Hippocampal formation (tissue), 2 donors: ENCODE data around the gene ZMIZ2.
"Not testable (repeated sequence)": the region's sequence is repeated elsewhere in the genome, so short reads cannot be mapped to it uniquely, and the experiment has no call there.

Experiments
- DNase-seq, 2 donors: peaks; one replicate each; lab custom pipeline; 2025; lab: John Stamatoyannopoulos, UW

The ZMIZ2 gene

DNA sequence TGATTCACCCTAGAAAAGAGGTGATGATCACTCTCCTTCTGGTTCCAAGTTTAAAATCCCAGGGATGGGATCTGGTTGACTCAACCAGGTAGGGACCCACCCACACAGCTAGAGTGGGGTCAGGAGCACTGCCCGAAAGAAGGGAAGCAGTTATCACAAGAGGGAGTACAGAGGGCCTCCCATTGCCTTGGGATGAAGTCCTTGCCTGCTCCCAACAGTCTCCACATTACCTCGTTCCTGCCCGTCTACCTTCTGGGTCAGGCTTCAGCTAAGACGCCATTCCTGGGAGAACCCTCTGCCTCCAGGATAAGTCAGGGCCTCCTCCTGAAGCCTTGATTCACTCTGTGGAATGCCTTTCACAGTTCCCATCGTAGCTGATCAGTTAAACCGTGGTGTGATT, 23.8 kb downstream of the ZMIZ2 start:
- DNase-seq = no peak

- DNase-seq = no peak
Observed at GRCh38 chr7:44772867-44773266, 24.2 kb downstream of the ZMIZ2 start.

DNA sequence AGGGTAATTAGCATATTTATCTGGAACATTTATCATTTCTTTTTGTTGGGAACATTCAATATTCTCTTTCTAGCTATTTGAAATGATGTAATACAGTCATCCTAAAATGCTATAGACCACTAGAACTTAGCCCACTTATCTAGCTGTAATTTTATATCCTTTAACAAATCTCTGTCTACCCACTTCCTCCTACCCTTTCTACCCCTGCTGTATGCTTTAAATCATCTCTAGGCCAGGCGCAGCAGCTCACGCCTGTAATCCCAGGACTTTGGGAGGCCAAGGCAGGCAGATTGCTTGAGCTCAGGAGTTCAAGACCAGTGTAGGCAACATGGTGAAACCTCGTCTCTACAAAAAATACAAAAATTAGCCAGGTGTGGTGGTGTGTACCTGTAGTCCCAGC, 25.8 kb downstream of the ZMIZ2 start:
- DNase-seq = not testable (repeated sequence)

- no peak for DNase-seq
Observed at GRCh38 chr7:44775383-44776107, 26.9 kb downstream of the ZMIZ2 start.

DNA sequence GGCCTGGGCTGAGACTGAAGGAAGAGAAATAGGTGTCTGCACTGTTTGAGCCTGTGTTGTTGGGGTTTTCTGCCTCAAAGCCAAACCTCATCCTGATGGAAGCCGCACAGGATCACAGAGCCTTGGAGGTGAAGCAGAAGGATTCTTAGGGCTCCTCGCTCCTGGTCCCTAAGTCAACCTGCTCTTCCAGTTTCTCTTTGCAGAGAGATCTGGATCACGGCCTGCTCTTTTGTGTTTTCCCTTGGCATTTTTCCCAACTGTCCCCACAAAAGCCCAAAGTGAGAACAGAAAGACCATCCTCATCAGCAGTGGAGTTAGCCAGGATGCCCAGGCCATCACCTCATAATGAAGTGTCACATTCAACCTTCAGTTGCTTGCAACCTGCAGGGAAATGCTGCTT, 27.6 kb downstream of the ZMIZ2 start:
- no peak for DNase-seq

- DNase-seq = no peak
Observed at GRCh38 chr7:44782460-44782859, 33.8 kb downstream of the ZMIZ2 start.

- no peak for DNase-seq
Observed at GRCh38 chr7:44783407-44783806, 34.8 kb downstream of the ZMIZ2 start.

GRCh38 chr7:44784364-44784763, 35.7 kb downstream of the ZMIZ2 start:
- DNase-seq = no peak

DNA sequence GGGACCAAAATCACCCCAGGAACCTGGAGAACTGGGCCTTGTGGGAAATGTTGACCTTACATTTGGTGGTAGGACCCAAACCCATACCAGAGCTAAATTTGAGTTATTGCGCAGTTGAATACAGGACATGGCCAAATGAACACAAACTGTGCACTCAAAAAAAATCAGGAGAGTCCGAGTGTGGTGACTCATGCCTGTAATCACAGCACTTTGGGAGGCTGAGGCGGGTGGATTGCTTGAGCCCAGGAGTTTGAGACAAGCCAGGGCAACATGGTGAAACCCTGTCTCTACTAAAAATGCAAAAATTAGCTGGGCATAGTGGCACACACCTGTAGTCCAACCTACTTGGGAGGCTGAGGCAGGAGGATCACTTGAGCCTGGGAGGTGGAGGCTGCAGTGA, 36.6 kb downstream of the ZMIZ2 start:
- DNase-seq = not testable (repeated sequence)

DNA sequence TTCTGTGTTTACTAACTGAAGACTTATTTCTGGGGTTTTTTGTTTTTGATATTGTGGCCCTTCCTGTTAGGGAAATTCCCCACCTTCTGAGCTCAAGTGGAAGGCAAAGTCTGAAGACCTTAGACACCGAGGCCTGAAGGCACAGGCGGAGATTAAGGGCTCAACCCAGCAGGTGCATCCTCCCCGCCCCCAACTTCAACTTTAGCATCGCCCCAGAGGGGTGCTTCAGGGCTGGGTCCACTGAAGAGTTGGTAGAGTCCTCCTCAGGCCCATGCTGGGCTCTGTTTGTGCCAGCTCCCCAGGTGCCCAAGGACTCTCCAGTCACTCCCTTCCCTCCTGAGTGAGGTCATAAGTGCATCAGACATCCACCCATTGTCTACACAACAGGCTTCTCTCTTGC, 38.4 kb downstream of the ZMIZ2 start:
- no peak for DNase-seq

GRCh38 chr7:44787762-44788161, 39.1 kb downstream of the ZMIZ2 start:
- no peak for DNase-seq

DNA sequence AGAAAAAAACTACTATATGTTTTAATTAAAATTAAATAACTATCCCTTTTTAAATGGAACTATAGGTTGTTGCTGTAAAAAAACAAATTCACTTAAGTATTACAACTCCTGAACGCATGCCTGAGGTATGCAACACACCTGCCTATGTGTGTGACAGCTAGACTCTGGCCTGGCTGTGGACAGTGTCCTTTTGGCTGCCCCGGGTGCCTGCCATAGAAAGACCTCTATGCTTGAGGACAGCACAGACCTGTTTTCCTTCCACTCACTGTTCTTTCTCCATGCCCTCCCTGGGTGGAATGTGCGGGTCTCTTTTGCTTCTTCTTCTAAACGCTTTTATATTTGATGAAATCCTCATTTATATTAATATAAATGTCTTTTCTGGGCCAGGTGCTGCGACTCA, 41.3 kb downstream of the ZMIZ2 start:
- DNase-seq = no peak

- no peak for DNase-seq
Observed at GRCh38 chr7:44791278-44792219, 42.9 kb downstream of the ZMIZ2 start.

DNA sequence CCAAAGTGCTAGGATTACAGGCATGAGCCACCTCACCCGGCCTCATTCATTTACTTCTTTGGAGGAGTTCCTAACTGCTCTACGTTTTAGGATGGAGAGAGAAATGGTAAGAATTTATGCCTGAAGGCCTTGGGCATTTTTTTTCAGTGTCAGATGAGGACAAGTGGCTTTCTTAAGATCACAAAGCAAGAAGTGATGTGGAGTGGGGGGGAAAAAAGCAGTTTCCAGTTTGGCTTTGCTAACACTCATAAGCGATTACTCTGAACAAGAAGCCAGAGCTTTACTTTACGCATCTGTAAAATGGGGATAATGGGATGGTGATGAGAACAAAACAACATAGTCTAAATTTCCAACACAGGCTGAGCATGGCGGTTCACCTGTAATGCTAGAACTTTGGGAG, 45.3 kb downstream of the ZMIZ2 start:
- no peak for DNase-seq

- DNase-seq = no peak
Observed at GRCh38 chr7:44794331-44794730, 45.7 kb downstream of the ZMIZ2 start.

- DNase-seq = no peak
Observed at GRCh38 chr7:44796034-44796503, 47.4 kb downstream of the ZMIZ2 start.

GRCh38 chr7:44796504-44797328, 48.1 kb downstream of the ZMIZ2 start, which contains the start of gene PPIA:
PPIA (plus strand) TSS chr7:44796681; CDS start chr7:44796725, 44 bp downstream.
- DNase-seq = peak; percentile 91 to 96

DNA sequence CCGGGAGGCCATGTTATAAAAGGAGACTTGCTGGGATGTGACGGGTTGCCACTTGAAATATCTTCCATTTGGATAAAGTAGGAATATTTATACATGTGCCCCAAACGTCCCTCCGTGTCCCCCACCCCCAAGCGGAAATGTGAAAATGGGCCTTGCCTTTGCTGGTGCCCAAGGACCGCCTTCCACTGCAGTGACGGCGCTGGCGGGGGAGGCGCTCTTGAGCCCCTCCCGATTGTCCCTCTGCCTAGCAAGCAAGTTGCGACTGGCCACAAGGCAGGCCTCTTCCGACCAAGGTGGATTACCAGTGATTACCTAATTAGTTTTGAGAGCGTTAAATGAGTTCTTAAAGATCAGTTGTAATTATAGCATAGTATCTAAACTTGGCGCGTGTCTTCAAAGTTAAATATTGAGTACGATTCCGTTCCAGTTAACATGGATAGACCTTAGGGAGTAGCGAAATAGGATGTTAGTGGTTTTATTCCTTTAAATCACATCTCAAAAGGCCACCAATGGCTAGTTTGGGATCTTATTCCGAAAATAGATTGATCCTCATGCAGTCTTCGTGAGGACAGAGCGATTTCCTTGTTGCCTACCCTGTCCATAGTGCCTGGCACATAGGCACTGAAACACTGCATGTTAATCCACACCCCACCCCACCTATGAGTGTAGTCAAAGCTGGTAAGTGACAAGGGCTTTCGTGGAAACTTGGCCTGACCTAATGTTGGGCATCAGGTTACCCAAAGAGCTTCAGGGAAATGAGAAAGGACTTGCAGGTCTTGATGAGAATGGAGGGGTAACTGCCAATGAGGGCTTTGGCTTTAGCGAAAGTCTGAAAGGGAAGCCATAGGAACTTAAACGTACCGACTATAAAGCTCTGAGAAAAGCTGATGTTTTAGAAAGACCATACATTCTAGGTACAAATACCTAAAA, 48.9 kb downstream of the ZMIZ2 start:
- DNase-seq = peak; percentile 83 to 85

DNA sequence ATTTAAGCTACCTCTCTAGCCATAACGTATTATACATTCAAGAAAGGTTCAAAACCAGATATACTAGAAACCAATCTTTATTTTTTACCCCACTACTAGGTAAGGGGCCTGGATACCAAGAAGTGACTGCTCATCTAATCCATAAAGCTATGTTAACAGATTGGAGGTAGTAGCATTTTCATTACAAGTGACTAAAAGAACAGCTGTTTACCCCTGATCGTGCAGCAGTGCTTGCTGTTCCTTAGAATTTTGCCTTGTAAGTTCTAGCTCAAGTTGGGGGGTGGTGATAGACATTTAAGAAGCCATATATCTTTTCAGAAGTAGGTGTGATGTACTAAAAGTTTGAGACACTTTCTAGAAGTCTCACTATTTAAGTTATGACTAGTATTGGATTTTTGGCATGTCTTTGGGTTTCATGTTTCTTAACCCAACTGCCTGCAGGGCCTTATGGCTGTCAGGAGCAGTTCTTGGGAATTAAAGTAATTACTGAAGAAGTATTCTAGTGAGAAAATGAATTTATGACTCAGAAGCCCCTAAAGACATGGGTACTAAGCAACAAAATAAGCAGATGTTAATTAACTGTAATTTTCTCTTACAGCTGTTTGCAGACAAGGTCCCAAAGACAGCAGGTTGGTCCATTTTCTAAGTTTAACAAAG, 50.1 kb downstream of the ZMIZ2 start:
- DNase-seq = no peak

DNA sequence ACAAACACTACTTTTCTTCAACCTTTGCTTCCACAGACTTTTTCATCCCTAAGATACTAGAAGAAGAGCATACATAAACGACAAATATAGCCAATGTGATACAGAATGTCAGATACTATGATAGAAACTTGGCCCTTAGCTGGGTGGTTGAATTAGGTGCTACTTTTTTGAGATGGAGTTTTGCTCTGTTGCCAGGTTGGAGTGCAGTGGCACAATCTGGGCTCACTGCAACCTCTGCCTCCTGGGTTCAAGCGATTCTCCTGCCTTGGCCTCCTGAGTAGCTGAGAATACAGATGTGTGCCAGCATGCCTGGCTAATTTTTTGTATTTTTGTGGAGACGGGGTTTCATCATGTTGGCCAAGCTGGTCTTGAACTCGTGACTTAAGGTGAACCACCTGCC, 51.3 kb downstream of the ZMIZ2 start:
- DNase-seq = no peak
